Fibroblast of the aortic adventitia (primary cell): ENCODE measurements around the gene GKN2. TPM values are rescaled to one million over a fixed set of nuclear protein-coding genes. Genes with fewer than 3 reads are reported as not detected.

Experiments
- DNase-seq: peaks from one replicate; pipeline ENCODE4 v3.0.0-alpha.2; 2010; ENCODE audit warnings: low read depth
- H3K4me3 ChIP-seq: 2 replicates; pipeline ENCODE4 v1.5.1; 2011; ENCODE audit warnings: low read depth, mild to moderate bottlenecking, control low read depth, low read length, moderate library complexity
- CTCF ChIP-seq: IDR thresholded peaks from 2 replicates; pipeline ENCODE4 v1.5.1; 2011; ENCODE audit warnings: mild to moderate bottlenecking, low read length, control low read depth, inconsistent platforms; ENCODE audit not compliant: insufficient read depth
- total RNA-seq: library from RNA; depleted of rRNA; stranded (reverse); fragments of >200 nt; gene quantifications from 2 replicates; pipeline ENCODE4 v1.2.3, GENCODE V29; 2012; ENCODE audit warnings: low replicate concordance

GKN2 gene
- total RNA-seq, 1 donor = not detected

- no peak for TF ChIP-seq CTCF
- H3K4me3 ChIP-seq = no peak overlapping the region
- peak; percentile 27 for DNase-seq
Measured at GRCh38 chr2:68974946-68975665, 22.4 kb upstream of the GKN2 start.

- no peak for DNase-seq
- no peak for TF ChIP-seq CTCF
- H3K4me3 ChIP-seq = no peak within 1 kb of the TSS
Measured at GRCh38 chr2:68974251-68974650, 21.6 kb upstream of the GKN2 start, which contains the start of gene GKN1. TSS of gene GKN1 (plus strand) at chr2:68974636. CDS start at chr2:68974678, 42 bp downstream.

- TF ChIP-seq CTCF = no peak
- no peak overlapping the region for H3K4me3 ChIP-seq
- DNase-seq = peak; percentile 91
Measured at GRCh38 chr2:68971591-68972231, 19.0 kb upstream of the GKN2 start.

GRCh38 chr2:68970566-68971265 is 18.0 kb upstream of the GKN2 start:
- TF ChIP-seq CTCF = no peak
- H3K4me3 ChIP-seq = no peak overlapping the region
- peak; percentile 29 for DNase-seq

- no peak overlapping the region for H3K4me3 ChIP-seq
- TF ChIP-seq CTCF = no peak
Measured at GRCh38 chr2:68969736-68970490, 17.2 kb upstream of the GKN2 start.

GRCh38 chr2:68968221-68968620 is 15.5 kb upstream of the GKN2 start:
- no peak for TF ChIP-seq CTCF
- no peak overlapping the region for H3K4me3 ChIP-seq
- no peak for DNase-seq

More at GRCh38 chr2:68969736-68970490, 17.2 kb upstream of the GKN2 start:
- DNase-seq = no peak
